Measurements from ENCODE around the gene TXLNA. TPM values are rescaled to one million over a fixed set of nuclear protein-coding genes. Genes with fewer than 3 reads are reported as not detected.
"Not testable (repeated sequence)": the region's sequence is repeated elsewhere in the genome, so short reads cannot be mapped to it uniquely, and the experiment has no call there.

TXLNA gene
- total RNA-seq (10 to 100 TPM; 13.8 to 29.3 (median 20.3) TPM), polyA plus RNA-seq (10 to 100 TPM; 13.6 to 14.4 TPM)

GRCh38 chr1:32179443-32180185 lies at the start of gene TXLNA:
TXLNA (plus strand) TSS chr1:32179675; CDS start chr1:32180346, 671 bp downstream.
- Histone ChIP-seq H3K36me3 (peaks cover 0 to 13% (median 5%) of the 10 kb centered on the region in 3 donors), H3K4me3 (peak within 1 kb of the TSS; percentile 46 to 80 (median 67)), H3K27me3 (no peaks in the 10 kb centered on the region), H3K4me1 (peaks cover 0 to 18% (median 15%) of the 10 kb centered on the region in 3 donors), H3K9me3 (no peaks in the 10 kb centered on the region), H3K27ac (peak within 1 kb of the TSS; percentile 75 to 93 (median 82))
- no peak for TF ChIP-seq CTCF (IDR thresholded peaks at IDR 0.05)
- FAIRE-seq (no peak), ATAC-seq (peak; percentile 93 to 95 (median 94)), DNase-seq (peak; percentile 89 to 97 (median 93))
- intact Hi-C loops (cut with DNase I) = no loop called here
- 0 to 1% methylated on average over 67 to 79 of the region's 79 CpGs for WGBS, 2 donors

GRCh38 chr1:32133950-32134280 lies 45.6 kb upstream of the TXLNA start:
- FAIRE-seq; H3K27me3 ChIP-seq; ATAC-seq; H3K9me3 ChIP-seq; intact Hi-C loops (cut with DNase I); H3K36me3 ChIP-seq; DNase-seq; H3K4me3 ChIP-seq; H3K4me1 ChIP-seq: not testable (repeated sequence)
- 96 to 99% methylated on average over 9 of the region's 9 CpGs for WGBS, 2 donors
- peak overlapping the region in 1 of 4 donors; percentile 46 for H3K27ac ChIP-seq

GRCh38 chr1:32137111-32137510 lies 42.4 kb upstream of the TXLNA start:
- FAIRE-seq (no peak), DNase-seq (no peak), ATAC-seq (no peak)
- Histone ChIP-seq H3K27ac (no peak overlapping the region), H3K9me3 (no peaks in the 10 kb centered on the region), H3K4me3 (no peak overlapping the region), H3K36me3 (no peaks in the 10 kb centered on the region), H3K4me1 (peaks cover 0 to 6% (median 5%) of the 10 kb centered on the region in 3 donors), H3K27me3 (no peaks in the 10 kb centered on the region)
- TF ChIP-seq CTCF (IDR thresholded peaks at IDR 0.05) = no peak
- WGBS, 2 donors = 94 to 95% methylated on average over 5 of the region's 5 CpGs
- intact Hi-C loops (cut with DNase I) = no loop called here

- H3K27me3 ChIP-seq = no peaks in the 10 kb centered on the region
- H3K9me3 ChIP-seq = no peaks in the 10 kb centered on the region
- 37 to 43% methylated on average over 5 of the region's 5 CpGs for WGBS, 2 donors
- no peak for FAIRE-seq
- no peak for DNase-seq
- peaks cover 0 to 12% (median 5%) of the 10 kb centered on the region in 3 donors for H3K4me1 ChIP-seq
- no peak overlapping the region for H3K4me3 ChIP-seq
- no peaks in the 10 kb centered on the region for H3K36me3 ChIP-seq
- no peak for ATAC-seq
- no peak overlapping the region for H3K27ac ChIP-seq
- TF ChIP-seq CTCF (IDR thresholded peaks at IDR 0.05) = no peak
- intact Hi-C loops (cut with DNase I) = no loop called here
These were observed 40.5 kb upstream of the TXLNA start for GRCh38 chr1:32138965-32139364.

GRCh38 chr1:32142446-32143301 lies 36.8 kb upstream of the TXLNA start:
- H3K4me1 ChIP-seq = peaks cover 0 to 12% (median 5%) of the 10 kb centered on the region in 3 donors
- H3K27ac ChIP-seq = peak overlapping the region in 1 of 4 donors; percentile 46
- H3K36me3 ChIP-seq = no peaks in the 10 kb centered on the region
- TF ChIP-seq CTCF (IDR thresholded peaks at IDR 0.05) = no peak
- FAIRE-seq (no peak), ATAC-seq (peak; percentile 69 to 90 (median 87)), DNase-seq (peak in 3 of 6 donors; percentile 20 to 51 (median 37))
- H3K9me3 ChIP-seq = no peaks in the 10 kb centered on the region
- H3K27me3 ChIP-seq = no peaks in the 10 kb centered on the region
- 39 to 49% methylated on average over 6 of the region's 6 CpGs for WGBS, 2 donors
- intact Hi-C loops (cut with DNase I) = no loop called here
- no peak overlapping the region for H3K4me3 ChIP-seq

- H3K4me3 ChIP-seq; H3K9me3 ChIP-seq; H3K27ac ChIP-seq; H3K36me3 ChIP-seq; H3K27me3 ChIP-seq; DNase-seq; FAIRE-seq; ATAC-seq; intact Hi-C loops (cut with DNase I): not testable (repeated sequence)
- WGBS, 2 donors = 78 to 86% methylated on average over 4 of the region's 4 CpGs
- H3K4me1 ChIP-seq = peaks cover 0 to 12% (median 5%) of the 10 kb centered on the region in 3 donors
These were observed 36.2 kb upstream of the TXLNA start for GRCh38 chr1:32143302-32143695.

Data from pancreas (tissue), 10 donors.